NCI-H524 treated with DMSO at 0.1 percent for 48 hours (cell line): Measurements from ENCODE around the gene PPFIA2.
"Not testable (repeated sequence)": the region's sequence is repeated elsewhere in the genome, so short reads cannot be mapped to it uniquely, and the experiment has no call there.

ENCODE experiments used
- DNase-seq: peaks from one replicate; lab custom pipeline; 2025; lab: John Stamatoyannopoulos, UW

Gene PPFIA2

DNA sequence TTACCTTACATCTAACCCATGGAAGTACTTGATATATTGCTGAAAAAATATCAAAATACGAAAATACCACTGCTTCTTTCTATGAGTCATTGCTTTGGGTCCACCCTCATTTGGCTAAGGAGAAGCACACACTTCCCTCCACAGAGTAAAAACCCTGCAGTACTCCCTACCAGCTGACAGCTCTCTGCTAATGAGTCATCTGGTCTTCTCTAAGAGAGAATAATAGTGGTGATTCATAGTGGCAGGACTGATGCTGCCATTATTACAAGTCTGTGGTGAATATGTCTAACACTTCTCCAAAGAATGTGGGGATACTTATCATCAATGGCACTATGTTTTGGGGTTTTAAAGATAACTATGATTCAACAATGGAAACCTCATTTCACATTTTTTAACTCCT, 90.7 kb downstream of the PPFIA2 start:
- no peak for DNase-seq

DNA sequence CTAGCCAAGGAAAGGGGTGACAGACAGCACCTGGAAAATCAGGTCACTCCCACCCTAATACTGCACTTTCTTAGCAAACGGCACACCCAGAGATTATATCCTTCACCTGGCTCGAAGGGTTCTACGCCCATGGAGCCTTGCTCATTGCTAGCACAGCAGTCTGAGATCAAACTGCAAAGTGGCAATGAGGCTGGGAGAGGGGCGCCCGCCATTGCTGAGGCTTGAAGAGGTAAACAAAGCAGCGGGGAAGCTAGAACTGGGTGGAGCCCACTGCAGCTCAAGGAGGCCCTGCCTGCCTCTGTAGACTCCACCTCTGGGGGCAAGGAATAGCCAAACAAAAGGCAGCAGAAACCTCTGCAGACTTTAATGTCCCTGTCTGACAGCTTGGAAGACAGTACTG, 99.8 kb downstream of the PPFIA2 start:
- not testable (repeated sequence) for DNase-seq

DNA sequence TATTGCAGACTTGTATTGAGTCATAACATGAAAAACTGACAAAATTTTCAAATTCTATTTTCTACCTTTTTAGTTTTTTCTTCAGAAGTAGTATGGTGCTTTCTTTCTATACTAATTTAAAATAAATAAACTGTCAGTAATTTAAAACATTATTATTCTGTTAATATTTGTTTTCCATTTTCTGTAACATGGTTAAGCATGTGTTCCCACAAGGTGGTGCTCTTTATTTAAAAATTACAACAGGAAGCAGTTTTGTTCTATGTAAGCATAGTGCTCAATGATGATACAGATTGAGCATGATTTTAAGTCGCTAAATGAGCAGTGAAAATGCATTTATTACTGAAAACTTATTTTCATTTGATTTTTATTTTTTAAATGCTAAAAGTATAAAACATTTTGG, 114.6 kb downstream of the PPFIA2 start:
- DNase-seq, result peak; percentile 1

DNA sequence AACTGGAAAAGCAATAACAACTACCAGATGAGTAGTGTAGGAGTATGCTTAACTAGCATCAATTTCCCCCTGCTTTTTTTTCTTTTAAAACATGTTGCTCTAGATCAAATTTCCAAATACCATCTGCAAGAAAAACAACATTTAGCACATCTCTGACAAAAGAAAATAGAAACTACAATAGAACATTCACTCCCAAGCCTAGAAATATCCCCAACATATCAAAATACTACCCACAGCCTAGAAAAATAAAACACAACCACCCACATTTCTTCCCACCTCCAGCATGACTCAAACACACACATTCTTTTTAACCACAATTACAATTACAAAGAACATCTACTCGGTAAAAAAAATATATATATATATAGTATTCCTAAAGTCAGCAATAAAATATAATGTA, 120.0 kb downstream of the PPFIA2 start:
- no peak for DNase-seq

GRCh38 chr12:81633127-81633526, 126.0 kb downstream of the PPFIA2 start:
- no peak for DNase-seq

DNA sequence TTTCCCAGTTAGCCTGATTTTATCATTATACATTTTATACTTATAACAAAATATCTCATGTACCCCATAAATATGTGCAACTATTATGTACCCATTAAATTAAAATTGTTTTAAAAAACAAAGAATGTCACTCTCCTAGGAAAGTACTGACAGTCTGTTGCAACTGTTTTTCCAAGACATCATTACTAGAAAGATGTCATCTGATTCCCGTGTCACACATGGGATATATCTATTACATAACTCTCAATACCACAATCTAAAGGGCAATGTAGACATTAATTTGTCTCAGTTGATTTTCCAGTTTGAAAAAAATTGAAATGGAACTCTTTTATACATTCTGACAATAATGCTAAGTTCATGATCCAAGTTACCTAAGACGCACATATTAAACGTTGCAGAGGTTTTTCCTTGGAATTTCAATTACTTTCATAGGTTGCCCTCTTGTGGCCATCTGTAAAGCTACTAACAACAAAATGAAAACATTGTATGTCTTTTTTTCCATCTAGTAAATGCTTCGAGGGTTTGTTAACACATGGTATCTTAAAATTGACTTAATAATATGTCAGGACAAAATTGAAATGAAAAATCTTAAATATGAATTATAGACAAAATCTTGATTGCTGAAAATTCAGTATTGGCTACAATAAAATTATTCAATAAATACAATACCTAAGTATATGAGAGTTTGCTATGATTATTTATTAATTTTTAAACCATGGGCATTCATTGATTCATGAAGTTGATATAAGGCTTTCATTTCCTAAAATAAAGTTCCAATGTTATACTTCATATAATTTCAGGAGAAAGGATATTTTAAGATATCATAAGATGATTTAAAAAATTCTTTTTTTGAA, 131.6 kb downstream of the PPFIA2 start:
- no peak for DNase-seq

DNA sequence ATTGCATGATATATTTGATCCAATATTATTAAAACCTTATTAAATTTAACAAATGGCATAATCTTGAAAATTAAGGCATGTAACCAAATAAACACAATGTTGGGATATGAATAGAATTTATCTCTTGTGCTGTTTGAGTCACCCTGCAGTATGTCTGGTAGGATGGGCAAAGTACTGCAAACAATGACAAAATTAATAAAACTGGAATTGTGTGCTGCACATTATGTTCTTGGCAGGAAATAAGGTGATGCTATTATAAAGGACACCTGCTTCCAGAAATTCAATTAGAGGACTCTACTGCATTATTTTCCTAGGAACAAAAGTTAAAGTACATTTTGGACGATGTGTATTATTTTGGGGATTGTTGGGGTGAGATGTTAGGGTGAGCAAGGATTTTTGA, 132.7 kb downstream of the PPFIA2 start:
- DNase-seq, result no peak

- peak; percentile 66 for DNase-seq
These were observed 141.2 kb downstream of the PPFIA2 start for GRCh38 chr12:81617915-81618314.

DNA sequence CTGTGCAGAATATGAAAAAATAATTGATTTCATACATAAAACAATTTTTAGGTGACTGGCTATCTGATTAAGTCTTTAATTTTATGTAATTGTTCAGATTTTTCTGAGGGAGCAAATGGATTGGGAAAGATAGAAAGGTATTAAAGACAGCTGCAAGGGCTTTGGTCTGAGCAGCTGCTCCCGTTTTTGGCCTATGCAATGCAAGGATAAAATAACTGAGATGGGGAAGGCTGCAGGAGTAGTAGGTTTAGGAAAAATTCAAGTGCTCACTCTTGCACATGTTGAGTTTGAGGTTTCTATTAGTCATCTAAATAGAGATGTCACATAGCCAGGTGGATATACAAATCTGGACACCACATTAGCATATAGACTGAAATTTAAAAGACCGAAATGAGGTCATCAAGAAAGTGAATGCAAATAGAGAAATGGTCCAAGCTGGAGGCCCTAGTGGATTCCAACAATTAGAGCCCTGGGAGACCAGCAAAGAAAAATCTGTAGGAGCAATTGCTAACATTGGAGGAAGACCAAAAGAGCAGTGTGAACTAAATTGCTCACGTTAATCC, 144.0 kb downstream of the PPFIA2 start:
- DNase-seq, result no peak

- no peak for DNase-seq
These were observed 147.9 kb downstream of the PPFIA2 start for GRCh38 chr12:81610955-81611889.

DNA sequence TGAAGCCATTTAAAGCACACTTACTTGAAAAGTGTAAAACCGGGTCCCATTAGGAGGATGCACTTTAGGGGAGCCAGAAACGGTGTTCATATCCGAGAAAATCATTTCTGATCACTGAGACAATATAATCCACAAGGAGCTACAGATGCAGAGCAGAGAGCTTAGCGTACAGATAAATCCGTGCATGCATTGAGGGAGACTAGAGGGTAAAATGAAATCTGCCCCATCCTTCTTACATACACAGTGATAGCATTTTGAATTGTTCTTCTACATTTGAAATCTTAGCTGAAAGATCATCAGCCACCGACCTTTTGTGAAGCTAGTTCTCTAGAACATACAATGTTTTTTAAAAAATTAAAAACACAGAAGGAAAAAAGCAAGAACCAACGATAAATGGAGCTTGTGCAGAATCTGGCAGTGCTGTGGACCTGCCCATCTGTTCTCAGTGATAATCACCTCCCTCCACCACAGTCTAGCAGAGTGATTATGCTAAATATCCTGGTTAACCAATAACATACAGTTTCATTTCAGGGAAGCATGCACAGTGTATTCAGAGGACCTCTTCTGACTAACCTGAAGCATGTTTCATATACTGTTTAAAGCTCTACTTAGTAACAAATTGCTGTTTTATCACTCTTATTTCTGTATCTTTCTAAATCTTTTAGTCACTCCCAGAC, 161.1 kb downstream of the PPFIA2 start:
- peak; percentile 81 for DNase-seq

GRCh38 chr12:81596558-81596957, 162.6 kb downstream of the PPFIA2 start:
- DNase-seq, result peak; percentile 28

DNA sequence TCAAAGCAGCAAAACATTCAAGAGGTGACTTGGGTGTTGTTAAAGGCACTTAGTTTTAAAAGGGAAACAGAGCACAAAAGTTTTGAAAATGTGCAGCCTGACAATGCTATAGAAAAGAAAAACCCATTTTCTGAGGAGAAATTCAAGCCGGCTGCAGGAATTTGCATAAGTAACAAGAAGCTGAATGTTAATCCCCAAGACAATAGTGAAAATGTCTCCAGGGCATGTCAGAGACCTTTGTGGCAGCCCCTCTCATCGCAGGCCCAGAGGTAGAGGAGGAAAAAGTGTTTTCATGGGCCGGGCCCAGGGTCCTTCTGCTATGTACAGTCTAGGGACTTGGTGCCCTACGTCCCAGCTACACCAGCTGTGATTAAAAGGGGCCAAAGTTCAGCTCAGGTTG, 167.9 kb downstream of the PPFIA2 start:
- no peak for DNase-seq

DNA sequence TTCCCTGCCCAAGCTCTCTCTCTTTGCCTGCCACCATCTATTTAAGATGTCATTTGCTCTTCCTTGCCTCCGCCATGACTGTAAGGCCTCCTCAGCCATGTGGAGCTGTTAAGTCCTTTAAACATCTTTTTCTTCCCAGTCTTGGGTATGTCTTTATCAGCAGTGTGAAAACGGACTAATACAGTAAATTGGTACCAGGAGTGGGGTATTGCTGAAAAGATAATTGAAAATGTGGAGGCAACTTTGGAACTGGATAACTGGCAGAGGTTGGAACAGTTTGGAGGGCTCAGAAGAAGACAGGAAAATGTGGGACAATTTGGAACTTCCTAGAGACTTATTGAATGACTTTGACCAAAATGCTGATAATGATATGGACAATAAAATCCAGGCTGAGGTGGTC, 168.4 kb downstream of the PPFIA2 start:
- not testable (repeated sequence) for DNase-seq

DNA sequence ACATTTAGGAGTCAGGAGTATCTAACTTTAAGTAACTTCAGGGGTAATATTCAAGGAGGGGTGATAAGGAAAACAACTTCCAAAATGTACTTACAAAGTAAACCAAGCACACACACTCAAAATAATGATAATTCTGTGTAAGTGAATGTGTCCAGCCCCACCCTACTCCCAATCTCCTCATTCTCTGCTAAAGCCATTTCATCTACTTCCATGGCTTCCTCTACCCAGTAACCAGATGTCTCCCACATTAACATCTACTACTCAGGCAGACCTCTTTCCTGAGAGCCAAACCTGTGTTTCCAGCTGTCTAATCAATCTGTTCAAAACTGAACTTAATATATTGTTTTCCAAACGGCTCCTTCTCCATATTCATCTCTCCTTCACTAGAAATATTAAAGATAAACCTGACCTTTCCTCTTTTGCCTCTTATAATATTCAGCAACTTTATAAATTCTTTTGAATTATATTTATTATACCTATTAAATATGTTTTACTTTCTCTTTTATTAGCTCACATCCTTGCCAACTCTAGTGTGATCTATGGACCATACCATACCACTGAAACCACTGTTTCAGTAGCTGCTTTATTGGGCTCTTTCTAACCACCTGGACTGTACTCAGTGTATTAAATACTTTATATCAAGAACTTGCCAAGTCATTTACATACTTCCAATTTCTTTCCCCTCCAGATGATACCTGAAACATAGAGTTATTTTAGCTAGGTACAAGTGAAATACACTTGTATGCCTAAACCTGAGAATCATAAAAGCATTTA, 170.7 kb downstream of the PPFIA2 start:
- peak; percentile 69 for DNase-seq

GRCh38 chr12:81585787-81586186, 173.4 kb downstream of the PPFIA2 start:
- no peak for DNase-seq

DNA sequence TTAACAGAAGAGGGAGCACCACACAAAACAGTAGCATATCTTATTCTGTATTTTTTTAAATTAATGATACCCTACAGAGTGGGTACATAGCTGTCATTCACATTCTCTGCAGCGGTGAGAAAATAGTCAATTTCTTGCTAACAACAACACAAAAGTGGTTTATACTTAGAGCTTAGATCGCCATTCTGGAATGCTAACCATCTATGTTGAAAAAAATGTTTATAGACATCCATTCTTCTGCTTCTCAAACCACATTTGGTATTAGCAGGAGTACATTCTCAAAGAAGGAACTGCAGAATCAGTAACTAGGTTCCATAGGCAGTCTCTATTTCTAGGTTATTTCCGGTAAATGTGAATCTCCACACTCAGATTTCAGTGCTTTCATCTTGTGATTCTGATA, 185.9 kb downstream of the PPFIA2 start:
- DNase-seq, result no peak

- DNase-seq, result no peak
These were observed 186.7 kb downstream of the PPFIA2 start for GRCh38 chr12:81572411-81572810.

- DNase-seq, result no peak
These were observed 188.9 kb downstream of the PPFIA2 start for GRCh38 chr12:81570234-81570633.

DNA sequence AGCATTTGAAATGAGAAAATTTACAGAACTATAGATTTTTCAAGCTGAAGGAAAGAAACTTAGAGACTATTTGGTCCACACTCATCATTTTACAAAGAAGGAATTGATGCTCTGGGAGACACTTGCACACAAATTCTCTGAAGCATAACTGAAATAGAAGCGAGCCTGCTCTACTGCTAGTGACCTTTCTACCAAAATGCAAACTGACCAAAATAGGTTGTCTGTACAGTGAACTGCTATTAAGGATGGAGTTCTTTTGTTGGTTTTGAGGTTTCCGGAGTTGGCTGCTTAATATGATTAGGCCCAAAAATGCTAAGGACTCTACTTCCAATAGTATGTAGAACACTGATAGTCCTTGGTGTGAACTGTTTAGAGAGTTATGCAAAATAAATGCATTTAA, 194.9 kb downstream of the PPFIA2 start:
- DNase-seq, result no peak

- DNase-seq, result no peak
These were observed 201.1 kb downstream of the PPFIA2 start for GRCh38 chr12:81558031-81558430.
